CD4-positive, alpha-beta T cell treated with Interferon alpha-2 for 1 hour (primary cell): ENCODE data around the gene KCNC1.

ENCODE experiments used
- DNase-seq, 2 donors: peaks; one replicate each; pipeline ENCODE4 v3.0.0-alpha.2; 2020 to 2022

Gene KCNC1

GRCh38 chr11:17798253-17798652, 63.7 kb downstream of the KCNC1 start:
- DNase-seq = no peak

- no peak for DNase-seq
Observed at GRCh38 chr11:17798716-17799115, 64.1 kb downstream of the KCNC1 start.

DNA sequence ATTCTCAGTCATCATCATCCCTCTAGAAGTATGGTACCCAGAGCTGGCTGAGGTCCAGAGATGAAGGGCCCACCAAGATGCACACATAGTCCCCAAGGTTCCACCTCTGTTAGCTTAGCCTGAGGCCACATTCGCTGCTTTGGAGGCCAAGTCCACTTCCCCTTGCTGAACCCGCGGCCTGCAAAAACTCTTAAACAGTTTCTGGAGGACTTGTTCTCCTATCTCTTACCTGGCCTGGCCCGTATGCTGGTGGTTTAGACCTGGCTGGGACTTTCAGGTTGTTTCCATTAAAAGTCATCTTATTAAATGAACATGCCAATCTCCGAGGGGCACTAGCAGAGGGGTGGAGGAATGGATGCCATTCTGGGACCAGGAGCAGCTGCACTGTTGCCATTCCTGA, 64.6 kb downstream of the KCNC1 start:
- DNase-seq = no peak

DNA sequence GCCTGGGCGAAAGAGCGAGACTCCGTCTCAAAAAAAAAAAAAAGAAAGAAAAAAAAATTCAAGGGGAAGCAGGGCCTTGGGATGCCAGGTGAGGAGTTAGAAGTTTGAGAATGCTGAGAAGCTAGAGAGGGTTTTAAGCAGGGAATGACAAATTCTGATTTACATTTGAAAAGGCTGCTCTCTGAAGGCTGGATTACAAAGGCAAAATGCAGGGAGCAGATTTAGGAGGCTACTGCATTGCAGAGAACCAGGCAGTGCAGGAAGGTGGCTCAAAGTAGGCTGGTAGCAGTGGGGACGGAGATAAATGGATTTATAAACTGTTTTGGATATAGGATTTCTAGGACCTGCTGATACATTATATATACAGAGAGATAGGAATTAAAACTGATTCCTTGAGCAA, 66.6 kb downstream of the KCNC1 start:
- no peak for DNase-seq

DNA sequence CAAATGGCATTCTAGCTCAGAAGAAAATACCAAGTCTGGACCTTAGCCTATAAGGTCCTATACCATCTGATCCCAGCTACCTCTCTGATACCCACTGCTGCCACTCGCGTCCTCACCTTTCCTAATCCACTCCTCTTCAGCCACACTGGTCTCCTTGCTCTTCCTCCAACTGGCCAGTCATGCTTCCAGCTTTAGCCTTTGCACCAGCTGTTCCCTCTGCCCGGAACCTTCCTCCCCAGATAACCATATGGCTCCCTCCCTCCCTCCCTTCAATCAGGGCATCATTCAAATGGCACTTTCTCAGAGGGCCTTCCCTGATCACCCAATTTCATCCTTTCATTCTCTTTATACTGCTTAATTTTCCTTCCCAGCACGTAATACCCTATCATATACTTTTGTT, 67.9 kb downstream of the KCNC1 start:
- no peak for DNase-seq

- no peak for DNase-seq
Observed at GRCh38 chr11:17803754-17804334, 69.3 kb downstream of the KCNC1 start.

DNA sequence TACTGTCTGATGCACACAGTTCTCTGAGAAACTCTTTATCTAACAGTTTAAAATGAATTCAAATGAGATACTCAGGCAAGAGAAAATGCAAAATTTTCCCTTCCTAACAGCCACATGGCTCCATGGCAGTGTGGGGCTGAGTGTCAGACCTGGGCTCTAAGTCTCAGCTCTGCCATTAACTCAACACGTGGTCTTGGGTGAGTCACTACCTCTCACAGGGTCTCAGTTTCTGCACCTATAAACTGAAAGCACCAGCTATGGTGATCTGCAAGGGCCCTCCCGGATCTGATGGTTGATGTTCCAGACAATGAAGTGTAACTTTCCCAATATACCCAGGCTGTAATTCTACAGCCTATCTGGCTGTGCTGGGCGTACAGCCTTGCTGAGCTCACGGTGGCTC, 70.5 kb downstream of the KCNC1 start:
- no peak for DNase-seq

DNA sequence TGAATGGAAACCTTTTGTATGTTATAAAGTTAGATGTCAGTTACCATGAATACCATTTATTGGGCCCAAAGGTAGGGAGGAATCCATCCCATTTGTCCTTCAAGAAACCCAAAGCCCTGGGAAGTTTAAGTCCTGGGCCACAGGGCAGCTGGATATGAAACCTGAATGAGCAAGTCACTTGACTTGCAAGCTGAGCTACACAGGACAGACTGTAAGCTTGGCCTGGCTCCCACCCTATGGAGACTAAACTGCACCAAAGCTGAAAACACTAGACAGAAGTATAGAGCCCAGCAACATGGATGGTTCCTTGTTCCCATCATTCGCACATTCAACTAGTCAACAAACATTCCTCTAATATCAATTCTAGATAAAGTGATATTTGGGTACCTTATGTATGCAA, 71.3 kb downstream of the KCNC1 start:
- no peak for DNase-seq

- no peak for DNase-seq
Observed at GRCh38 chr11:17807034-17807433, 72.5 kb downstream of the KCNC1 start.

GRCh38 chr11:17810041-17810440, 75.5 kb downstream of the KCNC1 start:
- no peak for DNase-seq

DNA sequence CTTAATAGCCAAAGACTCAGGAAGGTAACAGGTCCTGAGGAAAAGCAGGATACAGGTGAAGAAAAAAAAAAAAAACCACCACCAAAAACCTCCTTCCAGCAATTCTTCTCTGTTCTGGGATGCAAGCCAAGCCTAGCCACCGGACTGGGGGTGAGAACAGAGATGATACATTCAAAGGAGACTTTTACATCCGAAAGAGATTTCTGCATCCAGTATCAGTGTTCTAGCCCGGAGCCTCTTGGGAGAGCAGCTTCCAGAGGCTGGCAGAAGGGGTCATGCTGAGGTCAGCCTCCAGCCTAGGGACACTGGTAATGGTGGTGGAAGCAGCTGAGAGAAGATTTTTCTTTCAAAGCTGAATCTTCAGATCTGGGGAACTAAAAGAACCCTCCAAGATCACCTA, 76.2 kb downstream of the KCNC1 start:
- no peak for DNase-seq

GRCh38 chr11:17811352-17811751, 76.8 kb downstream of the KCNC1 start:
- DNase-seq = no peak

GRCh38 chr11:17812091-17812864, 77.7 kb downstream of the KCNC1 start:
- DNase-seq = no peak

DNA sequence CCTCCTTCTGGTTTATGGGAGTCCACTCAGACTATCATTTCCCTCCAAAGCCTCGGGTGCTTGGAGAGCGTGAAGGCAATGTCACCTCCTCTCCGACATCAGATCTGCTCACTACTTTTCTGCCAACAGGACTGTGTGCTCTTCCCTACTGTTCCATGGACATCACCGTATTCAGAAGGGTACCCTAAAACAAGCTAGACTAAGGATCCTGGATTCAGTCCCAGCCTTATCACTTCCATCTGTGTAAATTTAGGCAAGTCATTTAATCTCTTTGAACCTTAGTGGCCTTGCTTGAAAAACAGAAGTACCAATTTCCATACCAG, 78.2 kb downstream of the KCNC1 start:
- no peak for DNase-seq

DNA sequence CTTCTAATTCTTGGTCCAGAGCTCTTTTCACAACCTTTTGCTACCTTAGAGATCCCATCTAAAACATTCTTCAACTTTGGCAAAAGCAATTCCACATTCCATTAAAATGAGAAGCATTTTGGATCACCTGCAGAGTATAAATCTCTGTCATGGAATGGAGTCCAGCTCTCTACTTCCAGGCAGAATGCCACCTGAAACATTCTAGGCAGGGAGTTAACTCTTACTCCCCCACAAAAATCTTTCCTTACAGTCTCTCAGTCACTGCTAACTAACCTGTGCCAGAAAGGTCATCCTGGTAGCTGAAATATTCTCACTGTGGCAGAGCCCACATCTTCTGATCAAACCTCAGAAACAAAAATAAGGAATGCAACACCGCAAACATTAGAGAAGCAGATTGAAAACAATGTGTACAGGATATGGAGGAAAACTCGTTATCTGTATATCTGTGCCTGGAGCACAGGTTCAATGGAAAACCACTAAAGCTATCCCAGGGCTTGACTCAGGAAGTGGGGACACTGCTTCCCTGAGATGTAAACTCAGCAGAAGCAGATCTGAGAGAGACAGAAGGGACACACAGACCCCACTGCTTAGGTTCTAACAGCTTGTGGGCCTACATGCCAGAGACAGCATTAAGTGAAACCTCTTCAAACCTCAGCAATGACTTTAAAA, 78.9 kb downstream of the KCNC1 start:
- DNase-seq = no peak

GRCh38 chr11:17814546-17814945, 80.0 kb downstream of the KCNC1 start:
- DNase-seq = no peak

GRCh38 chr11:17816232-17816931, 81.8 kb downstream of the KCNC1 start:
- DNase-seq = no peak

GRCh38 chr11:17821648-17822400, 87.2 kb downstream of the KCNC1 start:
- DNase-seq = no peak

DNA sequence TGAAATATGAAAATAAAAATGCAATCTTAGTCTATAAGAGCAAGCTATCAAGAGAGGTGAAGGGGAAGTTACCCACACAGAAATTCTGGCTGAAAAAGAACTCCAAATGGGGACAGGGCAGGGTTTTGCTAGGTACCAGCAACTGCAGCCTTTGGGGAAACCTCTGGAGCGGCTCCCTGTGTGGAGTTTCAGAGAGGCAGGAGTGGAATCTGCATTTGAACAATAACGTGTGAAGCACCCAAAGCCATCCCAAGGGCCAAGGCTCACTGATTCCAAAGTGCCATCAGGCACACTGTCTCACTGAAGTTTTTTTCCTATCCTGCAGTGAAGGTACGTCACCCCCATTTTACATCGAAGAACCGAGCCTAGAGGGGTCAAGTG, 87.8 kb downstream of the KCNC1 start:
- no peak for DNase-seq

- no peak for DNase-seq
Observed at GRCh38 chr11:17827006-17827405, 92.4 kb downstream of the KCNC1 start.

DNA sequence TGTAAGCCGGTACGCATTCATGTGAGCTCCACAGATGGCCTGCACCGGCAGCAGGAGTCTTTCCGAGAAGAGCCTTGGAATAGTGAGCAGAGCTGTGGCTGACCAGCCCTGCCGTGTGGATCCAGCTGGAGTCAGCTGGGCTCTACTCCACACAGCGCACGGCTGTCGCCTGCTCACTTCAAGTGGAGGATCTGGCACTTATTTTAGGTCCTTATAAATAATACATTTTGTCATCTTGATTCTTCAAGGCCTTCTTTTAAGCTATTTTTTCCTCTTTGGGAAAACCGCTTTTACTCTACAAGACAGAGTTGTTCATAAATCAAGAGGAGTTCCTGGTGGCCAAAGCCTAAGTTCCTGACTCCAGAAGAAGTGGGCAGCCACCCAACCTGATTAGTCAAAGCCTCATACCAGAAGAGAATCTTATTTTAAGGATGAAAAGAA, 93.8 kb downstream of the KCNC1 start:
- DNase-seq = no peak

DNA sequence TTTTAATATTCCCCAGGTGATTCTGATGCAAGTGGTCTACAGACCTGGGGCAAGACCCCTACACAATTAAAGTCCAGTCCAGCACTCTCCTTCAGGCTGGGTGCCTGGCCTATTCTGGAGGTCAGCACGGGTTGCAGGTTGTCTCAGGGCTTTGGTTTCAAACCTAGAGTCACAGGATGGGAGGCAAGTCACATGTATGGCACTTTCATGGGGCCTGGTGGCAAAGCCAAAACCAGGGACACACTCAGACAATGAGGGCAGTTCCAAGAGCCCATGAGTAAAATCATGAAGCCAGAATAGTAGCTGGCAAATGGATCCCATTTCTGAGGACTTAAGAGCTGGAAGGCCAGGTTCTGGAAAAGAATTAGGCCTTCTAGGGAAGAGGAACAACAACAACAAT, 96.6 kb downstream of the KCNC1 start:
- no peak for DNase-seq

DNA sequence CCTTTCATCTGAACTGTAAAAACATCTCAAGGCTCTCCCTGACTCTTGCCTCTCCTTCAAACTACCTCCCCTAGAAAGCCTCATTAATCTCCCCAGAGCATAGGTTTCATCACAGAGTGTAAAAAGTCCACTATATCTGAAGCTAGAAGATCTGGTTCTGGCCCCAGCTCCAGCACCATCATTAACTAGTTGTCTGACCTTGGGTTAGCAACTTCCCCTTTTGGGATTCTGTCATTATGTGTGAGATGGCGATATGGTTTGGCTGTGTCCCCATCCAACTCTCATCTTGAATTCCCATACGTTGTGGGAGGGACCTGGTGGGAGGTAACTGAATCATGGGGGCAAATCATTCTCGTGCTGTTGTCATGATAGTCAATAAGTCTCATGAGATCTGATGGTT, 97.3 kb downstream of the KCNC1 start:
- DNase-seq = no peak
